Activated CD8-positive, alpha-beta memory T cell treated with anti-CD3 and anti-CD28 coated beads, Interleukin-2, amount 50 U/mL, for 1 hour (primary cell): ENCODE measurements around the gene PCID2.
A peak's percentile ranks its signal among the peaks of the same experiment; 100 is the strongest.
"Not testable (repeated sequence)": the region's sequence is repeated elsewhere in the genome, so short reads cannot be mapped to it uniquely, and the experiment has no call there.

Experiments
- DNase-seq: peaks from one replicate; pipeline ENCODE4 v3.0.0-alpha.2; 2020; ENCODE audit errors: extremely low read depth

PCID2 gene

DNA sequence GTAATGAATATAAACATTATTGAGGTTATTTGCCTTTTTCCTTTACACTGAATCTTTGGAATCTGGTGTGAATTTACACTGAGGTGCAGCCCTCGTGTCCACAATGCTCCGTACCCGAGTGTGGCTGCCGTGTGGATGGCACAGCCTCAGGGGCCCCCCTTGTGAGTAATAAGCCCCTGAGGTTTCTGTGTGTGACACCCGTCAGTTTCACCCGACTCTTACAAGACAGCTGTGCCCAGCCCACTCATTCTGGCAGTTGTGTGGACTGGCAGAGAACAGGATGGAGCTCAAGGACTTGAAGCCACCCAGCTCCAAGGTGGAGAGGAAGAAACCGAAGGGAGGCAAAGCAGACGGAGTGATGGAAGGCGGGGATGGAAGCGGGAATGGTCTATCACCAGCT, 42.2 kb downstream of the PCID2 start:
- DNase-seq: no peak

DNA sequence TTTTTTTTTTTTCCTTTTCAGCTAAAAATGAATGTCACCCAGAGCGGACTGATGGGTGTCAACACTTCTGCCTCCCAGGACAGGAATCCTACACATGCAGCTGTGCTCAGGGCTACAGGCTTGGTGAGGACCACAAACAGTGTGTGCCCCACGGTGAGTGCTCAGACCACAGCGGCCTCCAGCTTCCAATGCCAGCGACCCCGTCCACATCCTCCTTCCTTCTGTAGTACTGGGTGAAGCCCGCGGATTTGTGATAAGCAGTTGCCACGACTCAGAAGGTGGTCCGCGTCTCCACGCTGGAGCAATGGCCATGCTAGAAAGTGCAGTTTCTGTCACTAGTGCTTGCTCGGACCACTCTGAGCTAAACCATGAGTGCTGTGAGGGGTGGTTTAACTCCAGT, 44.0 kb downstream of the PCID2 start:
- DNase-seq: no peak

DNA sequence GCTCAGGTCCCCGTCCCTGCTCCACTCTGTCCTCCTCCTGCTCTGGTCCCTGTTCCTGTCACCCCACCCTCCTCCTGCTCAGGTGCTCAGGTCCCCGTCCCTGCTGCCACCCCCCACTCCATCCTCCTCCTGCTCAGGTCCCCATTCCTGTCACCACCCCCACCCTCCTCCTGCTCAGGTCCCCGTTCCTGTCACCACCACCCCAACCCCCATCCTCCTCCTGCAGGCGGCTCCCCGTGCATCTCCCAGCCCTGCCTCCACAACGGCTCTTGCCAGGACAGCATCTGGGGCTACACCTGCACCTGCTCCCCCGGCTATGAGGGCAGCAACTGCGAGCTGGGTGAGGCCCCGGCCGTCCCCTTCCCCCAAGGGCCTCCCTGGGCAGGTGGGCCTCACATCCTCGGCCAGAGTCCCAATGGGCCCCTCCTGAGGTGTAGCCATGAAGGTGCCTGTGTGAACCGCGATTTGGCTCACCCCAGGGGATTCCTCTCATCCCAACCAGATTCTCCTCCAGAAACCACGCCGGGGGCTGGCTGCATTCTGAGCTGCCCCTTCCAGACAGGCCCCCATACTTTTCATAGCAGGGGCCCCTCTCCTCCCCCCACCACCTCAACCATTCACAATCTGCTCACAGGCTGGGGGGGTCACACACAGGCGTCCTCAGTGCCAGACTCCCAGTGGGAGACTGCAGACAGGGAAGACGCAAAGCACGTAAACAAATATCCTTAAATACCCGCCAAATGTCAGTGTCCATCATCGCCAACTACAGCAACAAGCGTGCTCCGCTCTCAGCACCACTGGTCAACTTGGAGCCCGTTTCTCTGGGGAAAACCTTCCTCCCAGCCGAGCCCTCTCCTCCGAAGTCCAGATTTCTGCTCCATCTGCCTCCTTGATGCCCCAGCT, 45.4 kb downstream of the PCID2 start:
- DNase-seq: no peak

DNA sequence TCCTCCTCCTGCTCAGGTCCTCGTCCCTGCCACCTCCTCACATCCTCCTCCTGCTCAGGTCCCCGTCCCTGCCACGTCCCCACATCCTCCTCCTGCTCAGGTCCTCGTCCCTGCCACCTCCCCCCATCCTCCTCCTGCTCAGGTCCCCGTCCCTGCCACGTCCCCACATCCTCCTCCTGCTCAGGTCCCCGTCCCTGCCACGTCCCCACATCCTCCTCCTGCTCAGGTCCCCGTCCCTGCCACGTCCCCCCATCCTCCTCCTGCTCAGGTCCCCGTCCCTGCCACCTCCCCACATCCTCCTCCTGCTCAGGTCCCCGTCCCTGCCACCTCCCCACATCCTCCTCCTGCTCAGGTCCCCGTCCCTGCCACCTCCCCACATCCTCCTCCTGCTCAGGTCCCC, 46.5 kb downstream of the PCID2 start:
- not testable (repeated sequence) for DNase-seq

DNA sequence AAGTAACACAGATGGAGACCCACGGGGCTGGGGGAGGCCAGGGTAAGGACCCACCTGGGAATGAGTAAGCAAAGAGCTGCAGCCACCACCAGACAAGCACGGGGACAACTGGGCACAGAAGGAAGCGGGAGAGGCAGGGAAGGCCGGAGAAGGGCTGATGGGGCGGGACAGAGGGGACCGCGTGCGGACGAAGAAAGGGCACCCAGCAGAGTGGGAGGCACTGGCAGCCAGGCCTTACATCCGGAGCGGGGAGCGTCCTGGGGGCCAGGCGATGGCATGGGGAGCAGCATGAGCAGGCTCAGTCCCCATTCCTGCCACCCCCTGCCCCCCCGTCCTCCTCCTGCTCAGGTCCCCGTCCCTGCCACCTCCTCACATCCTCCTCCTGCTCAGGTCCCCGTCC, 47.0 kb downstream of the PCID2 start:
- no peak for DNase-seq

DNA sequence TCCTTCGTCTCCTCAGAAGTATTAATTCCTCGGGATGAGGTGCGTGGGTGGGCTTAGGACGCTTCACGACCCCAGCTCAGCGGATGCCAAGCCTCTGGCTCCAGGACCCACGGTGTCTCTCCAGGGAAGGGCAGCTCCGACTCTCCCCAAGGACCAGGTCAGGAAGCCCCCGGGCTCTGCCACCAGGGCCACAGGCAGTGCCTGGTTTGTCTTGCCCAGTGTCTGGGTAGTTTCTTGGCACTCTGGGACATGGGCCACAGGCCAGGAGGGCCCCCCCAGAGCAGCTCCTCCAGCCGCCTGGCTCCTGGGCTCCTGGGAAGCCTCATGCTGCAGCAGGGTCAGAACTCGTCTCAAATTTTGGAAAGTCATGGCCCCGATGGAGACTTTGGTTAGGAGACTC, 47.5 kb downstream of the PCID2 start:
- DNase-seq: no peak

DNA sequence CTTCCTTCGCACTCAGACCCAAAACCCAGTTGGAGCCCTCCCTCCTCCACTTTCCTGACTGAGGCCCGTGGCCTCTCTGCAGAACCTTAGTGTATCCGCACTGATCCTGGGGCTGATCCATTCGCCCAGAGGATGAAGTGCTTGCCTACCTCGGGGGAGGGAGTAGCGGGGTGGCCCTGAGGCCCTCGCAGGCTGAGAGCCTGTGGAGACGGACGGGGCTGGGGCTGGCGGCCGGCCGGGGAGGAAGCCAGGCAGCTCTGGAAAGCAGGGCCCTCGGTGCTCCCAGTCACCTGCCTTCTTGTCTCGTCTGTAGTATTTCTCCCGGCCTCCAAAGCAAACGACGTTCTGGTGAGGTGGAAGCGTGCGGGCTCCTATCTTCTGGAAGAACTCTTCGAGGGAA, 48.8 kb downstream of the PCID2 start:
- DNase-seq: no peak

DNA sequence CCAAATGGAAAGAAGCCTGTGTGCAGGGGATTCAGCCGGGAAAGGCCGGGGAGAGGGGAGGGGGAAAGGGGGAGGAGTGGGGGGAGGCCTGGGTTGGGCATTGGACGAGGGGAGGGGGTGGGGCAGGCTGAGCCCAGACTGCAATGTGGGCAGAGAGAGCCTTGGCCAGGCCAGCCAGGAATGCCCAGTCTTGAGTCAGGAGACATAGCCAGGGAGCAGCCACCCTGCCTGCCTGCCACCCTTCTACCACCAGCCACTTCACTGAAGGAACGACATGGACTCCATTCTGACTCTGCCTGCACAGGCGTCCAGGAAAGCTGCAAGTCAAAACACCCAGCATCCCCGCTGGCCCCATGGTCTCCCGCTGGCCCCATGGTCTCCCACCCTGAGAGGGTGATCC, 49.5 kb downstream of the PCID2 start:
- DNase-seq: no peak

DNA sequence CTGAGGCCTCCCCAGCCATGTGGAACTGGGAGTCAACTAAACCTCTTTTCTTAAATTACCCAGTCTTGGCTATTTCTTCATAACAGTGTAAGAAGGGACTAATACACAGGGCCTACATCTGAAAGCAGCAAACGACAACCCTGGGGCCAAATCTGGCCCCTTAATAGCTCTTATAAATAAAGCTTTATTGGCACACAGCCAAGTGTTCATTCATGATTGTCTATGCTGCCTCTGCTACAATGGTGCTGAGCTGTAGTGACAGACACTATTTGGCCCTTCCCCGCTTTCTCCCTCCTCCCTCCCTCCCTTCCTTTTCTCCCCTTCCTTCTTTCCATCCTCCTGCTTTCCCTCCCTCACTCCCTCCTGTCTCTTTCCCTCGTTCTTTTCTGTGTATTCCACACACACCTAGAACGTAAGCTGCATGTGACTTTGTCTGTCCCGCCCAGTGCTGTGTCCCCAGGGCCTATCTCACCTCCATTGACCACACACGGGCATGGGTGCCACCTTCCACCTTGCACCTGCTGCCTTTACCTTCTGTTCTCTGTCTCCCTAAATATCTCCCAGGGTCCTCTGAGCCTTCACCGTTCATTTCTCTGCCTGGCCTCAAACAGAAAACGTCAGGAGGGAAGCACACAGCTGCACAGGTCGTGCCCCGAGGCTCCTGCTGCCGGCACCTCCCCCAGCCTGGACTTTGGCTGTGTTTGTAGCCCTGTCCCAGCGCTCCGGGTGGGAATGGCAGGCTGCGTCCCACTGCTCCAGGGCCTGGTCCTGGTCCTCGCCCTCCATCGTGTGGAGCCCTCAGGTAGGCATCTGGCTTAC, 50.3 kb downstream of the PCID2 start, which contains the start of gene PROZ:
Gene PROZ (plus strand): TSS at position 720 of the 819 bp plus-strand sequence. CDS start 13 bp downstream, at position 733.
- no peak for DNase-seq

DNA sequence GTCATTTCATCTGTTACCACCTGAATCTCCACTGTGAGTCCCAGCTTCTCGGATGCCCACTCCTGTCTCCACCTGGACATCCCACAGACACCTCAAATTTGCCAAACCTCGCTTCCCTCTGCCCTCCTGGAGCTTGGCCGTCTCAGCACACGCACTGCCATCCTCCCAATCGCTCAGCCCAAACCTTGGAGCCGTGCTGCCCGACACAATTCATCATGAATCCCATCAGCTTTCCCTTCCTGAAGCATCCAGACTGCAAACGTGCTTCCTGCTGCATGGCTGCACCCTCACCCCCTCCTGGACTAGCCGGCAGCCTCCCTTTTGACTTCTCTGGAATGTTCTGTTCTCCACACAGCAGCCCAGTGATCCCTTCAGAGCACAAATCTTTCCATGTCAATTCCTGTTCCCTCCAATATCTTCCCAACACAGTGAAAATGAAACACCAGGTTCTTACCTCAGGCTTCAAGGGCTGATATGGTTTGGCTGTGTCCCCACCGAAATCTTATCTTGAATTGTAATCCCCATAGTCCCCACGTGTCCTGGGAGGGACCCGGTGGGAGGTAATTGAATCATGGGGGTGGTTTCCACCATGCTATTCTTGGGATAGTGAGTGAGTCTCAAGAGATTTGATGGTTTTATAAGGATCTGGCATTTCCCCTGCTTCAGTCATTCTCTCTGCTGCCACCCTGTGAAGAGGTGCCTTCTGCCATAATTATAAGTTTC, 51.1 kb downstream of the PCID2 start:
- no peak for DNase-seq

DNA sequence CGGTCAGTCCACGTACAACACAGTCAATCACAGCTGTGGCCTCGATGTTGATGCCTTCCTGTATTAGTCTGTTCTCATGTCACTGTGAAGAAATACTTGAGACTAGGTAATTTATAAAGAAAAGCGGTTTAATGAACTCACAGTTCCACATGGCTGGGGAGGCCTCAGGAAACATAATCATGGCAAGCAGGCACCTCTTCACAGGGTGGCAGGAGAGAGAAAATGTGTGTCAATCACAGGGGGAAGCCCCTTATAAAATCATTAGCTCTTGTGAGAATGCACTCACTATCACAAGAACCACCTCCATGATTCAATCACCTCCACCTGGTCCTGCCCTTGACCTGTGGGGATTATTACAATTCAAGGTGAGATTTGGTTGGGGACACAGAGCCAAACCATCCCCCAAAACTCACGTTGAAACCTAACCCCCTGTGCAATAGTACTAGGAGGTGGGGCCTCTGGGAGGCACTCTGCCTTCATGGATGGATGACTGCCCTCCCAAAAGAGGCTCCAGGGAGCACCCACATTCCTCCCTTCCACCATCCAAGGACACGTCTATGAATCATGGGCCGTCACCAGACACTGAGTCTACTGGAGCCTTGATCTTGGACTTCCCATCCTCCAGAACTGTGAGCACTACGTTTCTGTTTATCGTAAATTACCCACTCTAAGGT, 52.4 kb downstream of the PCID2 start:
- DNase-seq: no peak

DNA sequence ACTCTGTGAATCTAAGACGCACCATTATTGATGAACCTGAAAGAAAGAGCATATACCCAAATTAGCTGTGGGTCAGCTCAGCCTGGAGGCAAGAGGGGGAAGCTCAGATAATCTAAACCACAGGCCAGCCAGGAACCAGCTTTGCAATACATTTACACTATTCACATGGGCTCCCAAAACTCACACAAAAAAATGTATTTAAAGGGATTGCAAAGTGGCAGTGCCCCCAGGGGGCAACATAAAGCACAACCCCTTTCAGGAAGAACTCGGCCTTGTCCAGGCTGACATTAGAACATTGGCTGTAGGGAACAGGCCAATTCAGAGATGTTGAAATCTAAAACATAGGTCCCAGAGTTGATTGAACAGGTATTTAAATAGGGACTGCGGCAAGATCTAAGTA, 53.3 kb downstream of the PCID2 start:
- DNase-seq: no peak

DNA sequence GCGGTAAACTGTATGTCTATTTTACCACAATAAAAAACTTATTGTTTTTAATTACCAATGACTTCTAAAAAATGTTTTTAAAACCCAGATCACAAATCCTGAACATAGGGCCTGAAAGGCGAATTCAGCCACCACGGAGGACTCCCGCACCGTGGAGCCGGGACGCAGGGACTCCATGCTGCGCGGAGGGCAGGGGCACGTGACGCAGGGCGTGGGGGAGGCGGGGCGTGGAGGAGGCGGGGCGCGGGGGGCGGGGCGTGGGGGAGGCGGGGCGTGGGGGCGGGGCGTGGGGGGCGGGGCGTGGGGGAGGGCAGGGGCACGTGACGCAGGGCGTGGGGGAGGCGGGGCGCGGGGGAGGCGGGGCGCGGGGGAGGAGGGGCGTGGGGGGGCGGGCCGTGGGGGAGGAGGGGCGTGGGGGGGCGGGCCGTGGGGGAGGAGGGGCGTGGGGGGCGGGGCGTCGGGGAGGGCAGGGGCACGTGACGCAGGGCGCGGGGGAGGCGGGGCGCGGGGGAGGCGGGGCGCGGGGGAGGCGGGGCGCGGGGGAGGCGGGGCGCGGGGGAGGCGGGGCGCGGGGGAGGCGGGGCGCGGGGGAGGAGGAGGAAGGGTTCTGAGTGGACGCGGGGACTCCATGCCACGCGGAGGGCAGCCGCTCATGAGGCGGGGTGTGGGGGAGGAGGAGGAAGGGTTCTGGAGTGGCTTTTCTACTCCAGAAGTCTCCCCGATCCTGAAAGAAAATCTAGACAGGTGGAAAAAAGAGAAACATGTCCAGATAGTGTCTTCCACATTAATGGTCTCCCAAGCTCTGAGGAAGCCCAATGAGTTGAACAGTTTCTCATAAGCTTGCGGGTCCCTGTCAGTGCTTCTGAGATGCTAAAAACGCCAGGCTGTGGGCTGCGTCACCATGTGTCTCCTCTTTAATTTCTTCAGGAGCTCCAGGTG, 54.4 kb downstream of the PCID2 start:
- DNase-seq: peak; percentile 50

DNA sequence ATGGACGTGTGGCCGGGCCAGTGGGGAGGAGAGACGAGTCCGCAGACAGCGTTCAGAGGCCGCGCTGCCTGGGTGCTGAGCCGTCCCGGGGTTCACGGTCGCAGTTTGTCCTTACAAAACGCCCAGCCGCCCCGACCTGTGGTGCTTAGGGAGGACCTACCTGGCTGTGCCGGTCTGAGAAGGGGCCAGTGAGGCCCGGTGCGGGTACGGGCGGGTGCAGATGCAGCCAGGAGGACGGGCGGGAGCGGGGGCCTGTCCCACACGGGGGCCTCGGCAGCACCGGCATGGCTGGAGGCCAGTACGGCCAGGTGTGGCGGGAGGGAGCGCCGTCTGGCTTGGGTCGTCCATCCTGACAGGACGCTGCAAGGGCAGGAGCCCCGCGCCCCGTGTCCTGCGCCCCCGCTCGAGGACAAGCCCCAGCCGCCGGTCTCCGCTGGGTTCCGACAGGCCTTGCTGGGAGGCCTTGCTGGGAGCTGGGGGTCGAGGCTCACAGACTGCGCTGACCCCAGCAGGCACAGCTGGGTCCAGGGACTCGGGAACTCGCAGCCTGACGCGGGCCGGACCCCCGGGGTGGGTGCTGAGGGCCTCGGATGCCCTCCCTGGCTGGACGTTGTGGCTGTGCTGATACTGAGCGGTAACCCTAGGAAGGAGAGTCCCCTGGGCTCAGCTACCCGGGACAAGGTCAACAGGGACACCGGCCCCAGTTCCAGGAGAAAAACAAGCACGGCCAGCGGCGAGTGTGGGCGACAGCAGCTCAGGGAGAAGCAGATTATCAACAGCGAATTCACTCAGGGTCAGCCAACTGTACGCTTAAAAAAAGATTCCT, 55.3 kb downstream of the PCID2 start:
- no peak for DNase-seq

DNA sequence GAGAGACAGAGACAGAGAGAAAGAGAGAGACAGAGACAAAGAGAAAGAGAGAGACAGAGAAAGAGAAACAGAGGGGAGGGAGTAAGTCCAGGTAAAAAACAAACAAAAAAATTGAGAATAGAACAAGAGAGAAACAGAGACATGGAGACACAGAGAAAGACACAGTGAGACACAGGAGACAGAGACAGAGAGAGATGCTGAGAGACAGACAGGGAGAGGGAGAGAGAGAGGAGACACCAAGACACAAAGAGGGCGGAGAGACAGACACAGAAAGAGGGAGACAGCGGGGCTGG, 55.8 kb downstream of the PCID2 start:
- DNase-seq: no peak

DNA sequence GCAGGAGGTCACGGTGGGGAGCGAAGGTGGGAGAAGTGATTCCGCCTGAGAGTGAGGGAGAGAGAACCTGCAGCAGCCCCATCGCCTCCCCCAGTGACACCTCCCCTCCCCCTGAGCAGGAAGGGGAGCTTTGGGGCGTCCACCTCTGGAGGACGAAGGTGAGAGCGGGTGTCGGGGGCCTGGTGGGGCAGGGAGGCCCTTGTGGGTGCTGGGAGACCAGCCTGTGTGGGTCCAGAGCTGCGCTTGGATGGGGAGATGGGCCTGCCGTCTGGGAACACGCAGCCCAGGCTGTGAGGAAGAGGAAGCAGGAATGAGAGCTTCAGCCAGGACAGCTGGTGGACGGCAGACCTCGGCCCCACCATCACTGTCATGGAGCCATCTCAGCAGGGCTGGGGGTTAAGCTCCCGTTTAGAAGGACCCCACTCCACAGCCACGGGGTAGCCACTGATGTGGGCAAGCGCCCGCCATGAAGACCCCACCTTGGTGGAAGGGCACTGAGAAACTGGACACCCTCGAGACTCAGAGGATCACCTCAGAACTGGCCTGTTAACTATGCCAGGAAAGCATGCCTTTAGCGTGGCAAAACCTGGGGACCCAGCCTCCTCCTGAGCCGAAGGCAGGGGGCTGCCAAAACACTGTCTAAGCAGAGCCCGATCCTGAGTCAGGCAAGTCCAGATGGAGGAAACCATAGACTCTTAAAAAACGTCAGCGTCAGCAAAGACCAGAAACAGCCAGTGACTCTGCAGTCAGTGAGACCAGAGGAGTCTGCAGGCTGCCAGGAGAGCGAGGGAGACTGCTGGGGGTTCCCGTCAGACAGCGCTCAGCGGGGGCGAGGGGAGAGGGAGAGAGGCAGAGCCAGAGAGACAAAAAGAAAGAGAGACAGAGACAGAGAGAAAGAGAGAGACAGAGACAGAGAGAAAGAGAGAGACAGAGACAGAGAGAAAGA, 56.5 kb downstream of the PCID2 start:
- no peak for DNase-seq

DNA sequence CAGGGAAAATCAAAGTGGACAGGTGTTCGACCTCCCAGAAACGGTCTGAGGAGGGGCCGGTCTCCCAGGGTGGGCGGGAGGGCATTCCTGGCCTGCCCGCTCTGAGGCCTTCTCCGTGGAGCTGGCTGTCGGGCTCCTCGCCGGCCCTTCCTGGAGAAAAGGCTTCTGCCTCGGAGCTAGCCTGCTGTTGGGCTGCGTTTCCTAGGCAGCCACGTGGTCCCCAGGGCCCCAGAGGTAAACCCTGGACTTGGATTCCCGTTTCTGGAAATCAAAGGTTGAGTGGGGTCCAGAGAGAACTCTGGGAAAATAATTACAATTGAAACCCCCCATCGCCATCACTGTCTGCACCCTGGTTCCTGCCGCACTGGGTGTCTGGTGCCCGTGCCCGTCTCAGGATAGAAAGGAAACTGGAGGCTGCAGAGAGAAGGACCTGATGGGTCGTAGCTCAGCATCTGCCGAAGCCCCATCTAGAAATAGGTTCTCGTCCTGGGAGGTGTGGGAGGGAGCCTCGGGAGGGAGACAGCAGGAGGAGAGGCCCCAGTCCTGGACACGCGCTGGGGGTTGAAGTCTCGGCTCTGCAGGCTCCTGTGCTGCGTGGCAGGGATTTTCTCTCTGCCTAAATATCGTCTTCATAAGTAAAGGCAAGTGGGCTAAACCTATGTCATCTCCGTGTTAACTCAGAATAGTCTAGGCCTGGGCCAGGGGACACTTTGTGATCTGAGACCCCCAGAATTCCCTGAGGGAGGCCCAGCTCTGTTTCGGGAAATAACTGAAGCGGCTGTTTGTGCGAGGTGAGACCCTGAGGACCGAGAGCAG, 57.7 kb downstream of the PCID2 start:
- DNase-seq: no peak
